ENCODE measurements around the gene TENM4.

DNA sequence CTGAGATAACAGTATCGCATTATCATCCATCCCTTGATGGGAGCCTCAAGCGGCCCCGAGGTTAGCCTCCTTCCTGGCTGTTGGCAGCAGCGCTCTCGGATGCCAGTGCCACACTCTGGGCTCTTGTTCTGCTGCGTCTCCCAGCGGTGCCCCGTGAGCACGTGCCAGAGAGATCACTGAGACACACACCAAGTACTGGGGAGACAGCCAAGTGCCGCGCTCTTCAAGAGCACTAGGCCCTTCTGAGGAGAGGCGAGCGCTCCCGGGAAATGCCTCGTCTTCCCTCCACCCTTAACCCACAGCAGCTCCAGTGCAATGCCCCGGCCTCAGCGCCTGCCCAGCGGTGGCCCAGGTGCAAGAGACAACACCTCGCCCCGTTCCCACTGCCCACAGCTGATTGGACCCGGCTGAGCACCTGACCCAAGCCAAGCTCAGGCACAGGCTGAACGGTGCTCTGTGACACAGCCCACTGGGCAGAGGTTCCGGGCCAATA, 617.9 kb downstream of the TENM4 start:
- TF ChIP-seq CHD2 (IDR thresholded peaks at IDR 0.05; ENCODE audit: low read length) = no peak
- TF ChIP-seq, protein P1, sequence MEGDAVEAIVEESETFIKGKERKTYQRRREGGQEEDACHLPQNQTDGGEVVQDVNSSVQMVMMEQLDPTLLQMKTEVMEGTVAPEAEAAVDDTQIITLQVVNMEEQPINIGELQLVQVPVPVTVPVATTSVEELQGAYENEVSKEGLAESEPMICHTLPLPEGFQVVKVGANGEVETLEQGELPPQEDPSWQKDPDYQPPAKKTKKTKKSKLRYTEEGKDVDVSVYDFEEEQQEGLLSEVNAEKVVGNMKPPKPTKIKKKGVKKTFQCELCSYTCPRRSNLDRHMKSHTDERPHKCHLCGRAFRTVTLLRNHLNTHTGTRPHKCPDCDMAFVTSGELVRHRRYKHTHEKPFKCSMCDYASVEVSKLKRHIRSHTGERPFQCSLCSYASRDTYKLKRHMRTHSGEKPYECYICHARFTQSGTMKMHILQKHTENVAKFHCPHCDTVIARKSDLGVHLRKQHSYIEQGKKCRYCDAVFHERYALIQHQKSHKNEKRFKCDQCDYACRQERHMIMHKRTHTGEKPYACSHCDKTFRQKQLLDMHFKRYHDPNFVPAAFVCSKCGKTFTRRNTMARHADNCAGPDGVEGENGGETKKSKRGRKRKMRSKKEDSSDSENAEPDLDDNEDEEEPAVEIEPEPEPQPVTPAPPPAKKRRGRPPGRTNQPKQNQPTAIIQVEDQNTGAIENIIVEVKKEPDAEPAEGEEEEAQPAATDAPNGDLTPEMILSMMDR (IDR thresholded peaks at IDR 0.05; ENCODE audit: control extremely low read depth in 1 of 3, insufficient read depth in 1 of 3, low read depth in 1 of 3, low read length in 3 of 3) = no peak
- TF ChIP-seq EP300 (IDR thresholded peaks at IDR 0.05; ENCODE audit: borderline replicate concordance in 1 of 2, low read depth in 2 of 2, low read length in 2 of 2) = no peak
- TF ChIP-seq POLR2A (IDR thresholded peaks at IDR 0.05; ENCODE audit: control extremely low read depth in 1 of 2, low read depth in 2 of 2, low read length in 2 of 2) = no peak
- no peak for TF ChIP-seq SIN3A (conservative IDR thresholded peaks at IDR 0.05 in 1 of 2, IDR thresholded peaks at IDR 0.05 in 1 of 2; ENCODE audit: low read depth in 1 of 2, low read length in 2 of 2)
- TF ChIP-seq KDM1A (IDR thresholded peaks at IDR 0.05; ENCODE audit: borderline replicate concordance, low read length) = no peak
- TF ChIP-seq EZH2 (IDR thresholded peaks at IDR 0.05; ENCODE audit: low read depth, low read length, severe bottlenecking) = no peak
- TF ChIP-seq, protein P2, sequence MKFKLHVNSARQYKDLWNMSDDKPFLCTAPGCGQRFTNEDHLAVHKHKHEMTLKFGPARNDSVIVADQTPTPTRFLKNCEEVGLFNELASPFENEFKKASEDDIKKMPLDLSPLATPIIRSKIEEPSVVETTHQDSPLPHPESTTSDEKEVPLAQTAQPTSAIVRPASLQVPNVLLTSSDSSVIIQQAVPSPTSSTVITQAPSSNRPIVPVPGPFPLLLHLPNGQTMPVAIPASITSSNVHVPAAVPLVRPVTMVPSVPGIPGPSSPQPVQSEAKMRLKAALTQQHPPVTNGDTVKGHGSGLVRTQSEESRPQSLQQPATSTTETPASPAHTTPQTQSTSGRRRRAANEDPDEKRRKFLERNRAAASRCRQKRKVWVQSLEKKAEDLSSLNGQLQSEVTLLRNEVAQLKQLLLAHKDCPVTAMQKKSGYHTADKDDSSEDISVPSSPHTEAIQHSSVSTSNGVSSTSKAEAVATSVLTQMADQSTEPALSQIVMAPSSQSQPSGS (IDR thresholded peaks at IDR 0.05; ENCODE audit: low read length) = no peak
- TF ChIP-seq SUZ12 (IDR thresholded peaks at IDR 0.05; ENCODE audit: low read length) = no peak
